ENCODE results near the gene ACO1. TPM values are rescaled to one million over a fixed set of nuclear protein-coding genes. Genes with fewer than 3 reads are reported as not detected.
A peak's percentile ranks its signal among the peaks of the same experiment; 100 is the strongest.

ACO1 gene
- total RNA-seq, 4 donors from 2014 or later: 33.7 to 62.4 (median 45.4) TPM

- 86% methylated on average over 6 of the region's 6 CpGs for WGBS, 2 donors
- H3K27ac ChIP-seq: no peak overlapping the region
- H3K4me3 ChIP-seq: no peak overlapping the region
- H3K4me1 ChIP-seq: peaks cover 0 to 34% (median 4%) of the 10 kb centered on the region in 4 donors
- H3K36me3 ChIP-seq: no peaks in the 10 kb centered on the region
- TF ChIP-seq POLR2A (IDR thresholded peaks at IDR 0.05): no peak
- TF ChIP-seq EP300 (IDR thresholded peaks at IDR 0.05): no peak
- TF ChIP-seq CTCF (IDR thresholded peaks at IDR 0.05): no peak
- no peaks in the 10 kb centered on the region for H3K9me3 ChIP-seq
- no peak for DNase-seq (ENCODE audit: low spot score in 2 of 2)
- H3K27me3 ChIP-seq: no peaks in the 10 kb centered on the region
These were observed 4.9 kb downstream of the ACO1 start for GRCh38 chr9:32389365-32389764.

GRCh38 chr9:32393911-32394310 lies 9.5 kb downstream of the ACO1 start:
- H3K27ac ChIP-seq: no peak overlapping the region
- no peak for TF ChIP-seq CTCF (IDR thresholded peaks at IDR 0.05)
- TF ChIP-seq POLR2A (IDR thresholded peaks at IDR 0.05): no peak
- TF ChIP-seq EP300 (IDR thresholded peaks at IDR 0.05): no peak

GRCh38 chr9:32394381-32395049 lies 10.1 kb downstream of the ACO1 start:
- no peaks in the 10 kb centered on the region for H3K36me3 ChIP-seq
- H3K4me1 ChIP-seq: peaks cover 0 to 54% (median 13%) of the 10 kb centered on the region in 4 donors
- no peak for DNase-seq (ENCODE audit: low spot score in 2 of 2)
- H3K27me3 ChIP-seq: no peaks in the 10 kb centered on the region
- H3K9me3 ChIP-seq: no peaks in the 10 kb centered on the region
- H3K27ac ChIP-seq: peak overlapping the region in 2 of 4 donors; percentile 57 to 82
- WGBS, 2 donors: 88 to 89% methylated on average over 6 of the region's 6 CpGs
- TF ChIP-seq EP300 (IDR thresholded peaks at IDR 0.05) (no peak), CTCF (IDR thresholded peaks at IDR 0.05) (no peak), POLR2A (IDR thresholded peaks at IDR 0.05) (no peak)
- H3K4me3 ChIP-seq: no peak overlapping the region

More at GRCh38 chr9:32393911-32394310, 9.5 kb downstream of the ACO1 start:
- no peak overlapping the region for H3K4me3 ChIP-seq
- H3K27me3 ChIP-seq: no peaks in the 10 kb centered on the region
- DNase-seq (ENCODE audit: low spot score in 2 of 2): no peak
- WGBS, 2 donors: 90 to 97% methylated on average over 2 of the region's 2 CpGs
- H3K9me3 ChIP-seq: no peaks in the 10 kb centered on the region
- H3K36me3 ChIP-seq: no peaks in the 10 kb centered on the region
- H3K4me1 ChIP-seq: peaks cover 0 to 48% (median 12%) of the 10 kb centered on the region in 4 donors

- WGBS, 2 donors: 12 to 29% methylated on average over 7 of the region's 7 CpGs
- Histone ChIP-seq H3K27ac (peak overlapping the region; percentile 4 to 82 (median 40)), H3K36me3 (no peaks in the 10 kb centered on the region), H3K4me3 (no peak overlapping the region), H3K4me1 (peaks cover 0 to 56% (median 13%) of the 10 kb centered on the region in 4 donors), H3K9me3 (no peaks in the 10 kb centered on the region), H3K27me3 (no peaks in the 10 kb centered on the region)
- DNase-seq (ENCODE audit: low spot score in 2 of 2): peak; percentile 51 to 70
- peak in 1 of 5 experiments; percentile 6 for TF ChIP-seq CTCF (IDR thresholded peaks at IDR 0.05)
- TF ChIP-seq EP300 (IDR thresholded peaks at IDR 0.05): peak; percentile 9 to 84
- TF ChIP-seq POLR2A (IDR thresholded peaks at IDR 0.05): no peak
These were observed 11.2 kb downstream of the ACO1 start for GRCh38 chr9:32395510-32396216.

GRCh38 chr9:32398207-32398606 lies 13.8 kb downstream of the ACO1 start:
- no peak for TF ChIP-seq EP300 (IDR thresholded peaks at IDR 0.05)
- Histone ChIP-seq H3K27ac (peak overlapping the region in 1 of 4 donors; percentile 46), H3K4me3 (no peak overlapping the region), H3K36me3 (no peaks in the 10 kb centered on the region), H3K4me1 (peaks cover 0 to 62% (median 13%) of the 10 kb centered on the region in 4 donors), H3K9me3 (no peaks in the 10 kb centered on the region), H3K27me3 (no peaks in the 10 kb centered on the region)
- WGBS, 2 donors: 55 to 64% methylated on average over 3 of the region's 3 CpGs
- no peak for DNase-seq (ENCODE audit: low spot score in 2 of 2)
